ENCODE data around the gene SFTA2.

DNA sequence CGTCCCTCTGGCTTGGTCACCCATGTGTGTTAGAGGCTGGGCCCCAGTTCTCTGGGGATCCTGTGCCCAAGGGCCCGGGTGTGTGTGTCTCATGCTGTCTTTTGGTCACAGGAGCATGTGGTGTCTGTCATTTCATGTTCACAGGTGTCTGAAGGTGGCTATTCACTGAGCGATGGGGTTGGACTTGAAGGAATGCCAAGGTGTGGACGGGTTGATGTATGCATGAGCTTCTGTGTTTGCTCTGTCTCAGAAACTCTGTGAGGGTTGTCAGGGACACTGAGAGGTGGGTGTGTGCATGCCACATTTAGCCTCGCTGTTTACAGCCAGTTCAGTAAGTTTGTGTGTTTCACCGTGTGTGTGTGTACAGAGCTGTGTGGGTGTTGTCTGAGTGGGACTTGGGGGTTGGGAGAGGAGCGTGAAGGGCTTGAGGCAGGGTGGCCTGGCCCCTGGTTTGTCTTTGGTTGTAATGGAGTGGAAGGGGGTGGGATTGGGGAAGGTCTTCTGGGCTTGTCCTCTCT is 46.4 kb downstream of the SFTA2 start:
- TF ChIP-seq, protein P1, sequence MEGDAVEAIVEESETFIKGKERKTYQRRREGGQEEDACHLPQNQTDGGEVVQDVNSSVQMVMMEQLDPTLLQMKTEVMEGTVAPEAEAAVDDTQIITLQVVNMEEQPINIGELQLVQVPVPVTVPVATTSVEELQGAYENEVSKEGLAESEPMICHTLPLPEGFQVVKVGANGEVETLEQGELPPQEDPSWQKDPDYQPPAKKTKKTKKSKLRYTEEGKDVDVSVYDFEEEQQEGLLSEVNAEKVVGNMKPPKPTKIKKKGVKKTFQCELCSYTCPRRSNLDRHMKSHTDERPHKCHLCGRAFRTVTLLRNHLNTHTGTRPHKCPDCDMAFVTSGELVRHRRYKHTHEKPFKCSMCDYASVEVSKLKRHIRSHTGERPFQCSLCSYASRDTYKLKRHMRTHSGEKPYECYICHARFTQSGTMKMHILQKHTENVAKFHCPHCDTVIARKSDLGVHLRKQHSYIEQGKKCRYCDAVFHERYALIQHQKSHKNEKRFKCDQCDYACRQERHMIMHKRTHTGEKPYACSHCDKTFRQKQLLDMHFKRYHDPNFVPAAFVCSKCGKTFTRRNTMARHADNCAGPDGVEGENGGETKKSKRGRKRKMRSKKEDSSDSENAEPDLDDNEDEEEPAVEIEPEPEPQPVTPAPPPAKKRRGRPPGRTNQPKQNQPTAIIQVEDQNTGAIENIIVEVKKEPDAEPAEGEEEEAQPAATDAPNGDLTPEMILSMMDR (IDR thresholded peaks at IDR 0.05), result no peak
- no peak for TF ChIP-seq POLR2A (IDR thresholded peaks at IDR 0.05)

Measured in uterus (tissue), 2 donors.